GM12864 (cell line): ENCODE results near the gene TRABD2A.

Experiments used
- DNase-seq: peaks from one replicate; pipeline ENCODE4 v3.0.0-alpha.2; 2011; ENCODE audit warnings: low read depth
- H3K4me3 ChIP-seq: 2 replicates; pipeline ENCODE4 v1.5.1; 2011; ENCODE audit warnings: mild to moderate bottlenecking, low read depth, low read length, control low read depth
- TF ChIP-seq, protein P1 (sequence below): IDR thresholded peaks from 2 replicates; pipeline ENCODE4 v1.5.1; 2011; ENCODE audit warnings: low read depth, mild to moderate bottlenecking, moderate library complexity, low read length, control low read depth, inconsistent platforms; ENCODE audit errors: missing control alignments

The TRABD2A gene

DNA sequence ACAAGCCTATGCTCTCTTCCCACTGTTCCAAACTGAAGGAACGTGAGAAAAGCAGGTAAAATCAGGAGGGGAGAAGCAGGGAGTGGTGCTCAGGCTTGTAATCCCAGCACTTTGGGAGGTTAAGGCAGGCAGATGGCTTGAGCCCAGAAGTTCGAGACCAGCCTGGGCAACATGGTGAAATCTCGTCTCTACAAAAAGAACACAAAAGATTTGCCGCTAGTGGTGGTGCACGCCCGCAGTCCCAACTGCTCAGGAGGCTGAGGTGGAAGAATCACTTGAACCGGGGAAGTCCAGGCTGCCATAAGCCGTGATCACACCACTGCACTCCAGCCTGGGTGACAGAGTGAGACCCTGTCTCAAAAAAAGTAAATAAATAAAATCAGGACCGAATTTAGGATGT lies 23.3 kb upstream of the TRABD2A start:
- no peak overlapping the region; the same call in 1 of the 2 replicates for H3K4me3 ChIP-seq
- TF ChIP-seq, protein P1, sequence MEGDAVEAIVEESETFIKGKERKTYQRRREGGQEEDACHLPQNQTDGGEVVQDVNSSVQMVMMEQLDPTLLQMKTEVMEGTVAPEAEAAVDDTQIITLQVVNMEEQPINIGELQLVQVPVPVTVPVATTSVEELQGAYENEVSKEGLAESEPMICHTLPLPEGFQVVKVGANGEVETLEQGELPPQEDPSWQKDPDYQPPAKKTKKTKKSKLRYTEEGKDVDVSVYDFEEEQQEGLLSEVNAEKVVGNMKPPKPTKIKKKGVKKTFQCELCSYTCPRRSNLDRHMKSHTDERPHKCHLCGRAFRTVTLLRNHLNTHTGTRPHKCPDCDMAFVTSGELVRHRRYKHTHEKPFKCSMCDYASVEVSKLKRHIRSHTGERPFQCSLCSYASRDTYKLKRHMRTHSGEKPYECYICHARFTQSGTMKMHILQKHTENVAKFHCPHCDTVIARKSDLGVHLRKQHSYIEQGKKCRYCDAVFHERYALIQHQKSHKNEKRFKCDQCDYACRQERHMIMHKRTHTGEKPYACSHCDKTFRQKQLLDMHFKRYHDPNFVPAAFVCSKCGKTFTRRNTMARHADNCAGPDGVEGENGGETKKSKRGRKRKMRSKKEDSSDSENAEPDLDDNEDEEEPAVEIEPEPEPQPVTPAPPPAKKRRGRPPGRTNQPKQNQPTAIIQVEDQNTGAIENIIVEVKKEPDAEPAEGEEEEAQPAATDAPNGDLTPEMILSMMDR: no peak
- DNase-seq: no peak

DNA sequence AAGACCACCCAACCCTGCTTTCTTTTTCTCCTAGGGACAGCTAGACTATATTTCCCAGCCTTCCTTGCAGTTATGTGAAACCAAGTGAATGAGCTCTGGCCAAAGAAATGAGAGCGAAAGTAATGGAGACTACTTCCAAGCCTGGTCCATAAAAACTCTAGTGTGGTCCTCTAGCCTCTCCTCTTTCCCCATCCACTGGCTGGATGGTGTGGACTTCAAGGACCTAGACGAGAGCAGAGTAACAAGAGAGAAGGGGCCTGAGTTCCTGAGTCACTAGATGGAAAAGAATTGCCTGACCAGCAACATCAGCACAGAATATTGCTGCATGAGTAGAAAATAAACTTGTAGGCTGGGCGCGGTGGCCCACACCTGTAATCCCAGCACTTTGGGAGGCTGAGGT lies 21.6 kb upstream of the TRABD2A start:
- DNase-seq: no peak
- TF ChIP-seq, protein P1: no peak
- no peak overlapping the region for H3K4me3 ChIP-seq

DNA sequence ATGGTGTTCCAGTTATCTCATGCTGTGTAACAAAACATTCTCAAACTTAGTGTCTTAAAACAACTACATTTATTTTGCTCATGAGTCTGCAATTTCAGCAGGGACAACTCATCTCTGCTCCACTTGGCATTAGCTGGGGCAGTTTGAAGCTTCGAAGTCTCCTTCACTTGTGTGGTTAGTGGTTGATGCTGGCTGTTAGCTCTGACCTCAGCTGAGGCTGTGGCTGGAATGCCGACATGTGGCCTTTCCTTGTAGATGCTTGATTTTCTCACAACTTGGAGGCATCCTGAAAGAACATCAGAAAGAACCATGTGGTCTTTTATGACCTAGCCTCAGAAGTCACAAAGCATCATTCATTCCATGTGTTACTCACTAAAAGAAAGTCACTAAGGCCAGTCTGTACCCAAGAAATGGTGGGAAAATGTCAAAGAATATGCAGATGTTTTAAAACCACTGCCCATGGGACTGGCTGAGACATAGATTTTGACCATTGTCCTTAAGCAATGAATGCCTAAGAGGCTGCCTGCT lies 20.8 kb upstream of the TRABD2A start:
- TF ChIP-seq, protein P1: no peak
- H3K4me3 ChIP-seq: no peak overlapping the region
- no peak for DNase-seq

DNA sequence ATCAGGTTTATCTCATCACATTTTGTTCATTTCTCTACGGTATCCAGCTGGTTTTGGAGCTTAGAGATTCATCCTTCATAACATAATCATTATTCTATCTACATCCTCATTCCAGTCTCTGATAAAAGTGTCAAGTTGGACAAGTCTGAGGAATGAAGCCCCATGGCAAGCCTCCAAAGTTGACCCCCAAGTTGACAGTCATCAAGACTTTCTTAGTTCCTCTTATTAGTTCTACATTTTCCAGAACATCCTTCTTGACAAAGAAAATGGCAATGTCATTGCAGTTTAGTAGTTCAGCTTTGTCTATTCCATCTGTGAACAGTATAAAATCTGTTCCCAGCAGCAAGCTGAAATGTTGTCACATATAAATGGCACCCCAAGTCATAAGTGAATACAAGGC lies 20.1 kb upstream of the TRABD2A start:
- TF ChIP-seq, protein P1: no peak
- no peak for DNase-seq
- H3K4me3 ChIP-seq: no peak overlapping the region

DNA sequence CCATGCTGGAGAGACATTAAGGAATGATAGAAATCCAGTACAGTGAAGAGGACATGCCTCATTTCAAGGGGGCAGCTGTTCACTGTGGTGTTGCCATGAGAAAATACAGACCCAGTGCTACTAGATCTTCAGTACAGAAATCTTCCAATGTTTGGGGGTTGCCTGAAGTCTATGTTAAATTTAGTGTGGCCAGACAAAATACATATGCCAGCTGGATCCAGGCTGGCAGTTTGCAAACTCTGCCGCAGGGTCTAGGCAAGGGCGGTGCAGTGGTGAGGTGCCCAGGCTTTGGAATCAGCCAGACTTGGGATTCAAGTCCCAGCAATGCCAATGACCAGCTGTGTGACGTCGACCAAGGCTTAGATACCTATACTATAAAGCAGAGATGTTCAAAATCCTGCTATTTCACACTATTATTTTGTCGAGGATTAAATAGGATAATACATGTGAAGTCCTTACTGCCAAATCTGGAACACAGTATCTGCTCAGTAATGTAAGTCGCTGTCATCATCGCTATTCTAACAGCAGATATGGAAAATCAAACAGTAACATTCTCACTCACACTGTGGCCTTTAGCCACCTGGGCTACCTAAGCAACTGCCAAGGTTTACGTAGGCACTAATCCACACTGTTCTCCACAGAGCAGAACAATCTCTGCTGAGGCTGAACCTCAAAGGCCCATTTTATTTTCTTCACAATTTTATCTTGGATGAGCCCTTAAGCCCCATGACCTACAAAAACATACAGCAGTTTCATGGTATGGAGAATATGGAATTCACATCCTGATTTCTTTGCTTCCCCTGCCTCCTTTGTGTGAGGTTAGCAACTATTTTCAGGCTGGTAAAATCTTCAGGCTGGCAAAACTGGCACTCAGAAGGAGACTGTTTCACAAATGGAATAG lies 18.7 kb upstream of the TRABD2A start:
- H3K4me3 ChIP-seq: no peak overlapping the region
- TF ChIP-seq, protein P1: no peak
- DNase-seq: no peak

DNA sequence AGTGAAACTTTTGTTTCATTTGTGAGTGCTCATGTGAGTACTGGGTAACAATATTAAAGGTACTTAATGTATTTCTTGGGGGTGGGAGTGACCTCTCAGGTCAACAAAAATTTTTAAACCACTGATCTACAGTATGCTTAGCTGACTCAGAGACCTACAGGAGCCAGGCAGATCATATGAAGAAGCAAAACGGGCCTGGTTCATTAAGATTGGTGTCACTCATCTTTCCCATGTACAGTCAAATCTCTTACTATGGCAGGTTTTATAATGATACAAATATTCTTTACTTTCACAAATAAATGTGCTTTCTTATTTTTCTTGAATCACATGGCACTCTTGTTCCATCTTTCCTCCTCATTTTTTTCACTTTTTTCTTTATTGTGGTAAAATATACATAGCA lies 16.9 kb upstream of the TRABD2A start:
- DNase-seq: no peak
- H3K4me3 ChIP-seq: no peak overlapping the region
- TF ChIP-seq, protein P1: no peak
